SK-N-SH treated with all-trans-retinoic acid at 6 μM for 48 hours (cell line): ENCODE data around the gene PUDP.

ENCODE experiments used
- ATAC-seq: fragments of 200-7000 bp; cut with Tn5 transposase; 3 replicates; pipeline ENCODE4 v1.9.1; 2020; ENCODE audit warnings: mild to moderate bottlenecking, moderate library complexity
- ARNTL ChIP-seq: fragments of 450-650 bp; formaldehyde crosslinking; IDR thresholded peaks from 2 replicates; pipeline ENCODE4 v1.5.0; 2020; ENCODE audit warnings: low read depth, mild to moderate bottlenecking, moderate library complexity, borderline replicate concordance
- BACH2 ChIP-seq: fragments of 250-450 bp; sonication (Bioruptor Pico); IDR thresholded peaks from 2 replicates; pipeline ENCODE4 v1.9.0; 2021; ENCODE audit warnings: mild to moderate bottlenecking, borderline replicate concordance
- ISL1 ChIP-seq: fragments of 250-450 bp; sonication (Bioruptor Pico); IDR thresholded peaks from 2 replicates; pipeline ENCODE4 v2.1.2; 2022; ENCODE audit warnings: mild to moderate bottlenecking, moderate library complexity
- OSR1 ChIP-seq: fragments of 250-450 bp; sonication (Bioruptor Pico); IDR thresholded peaks from 2 replicates; pipeline ENCODE4 v1.8.0; 2022; ENCODE audit warnings: moderate library complexity, mild to moderate bottlenecking, inconsistent platforms
- PPARA ChIP-seq: fragments of 250-450 bp; sonication (Bioruptor Pico); IDR thresholded peaks from 2 replicates; pipeline ENCODE4 v1.5.0; 2020; ENCODE audit warnings: mild to moderate bottlenecking, borderline replicate concordance
- RARB ChIP-seq: fragments of 250-450 bp; sonication (Bioruptor Pico); IDR thresholded peaks from 2 replicates; pipeline ENCODE4 v1.8.0; 2021; ENCODE audit warnings: mild to moderate bottlenecking, moderate library complexity
- SNAI2 ChIP-seq: fragments of 250-450 bp; sonication (Bioruptor Pico); IDR thresholded peaks from 2 replicates; pipeline ENCODE4 v1.5.0; 2020; ENCODE audit warnings: mild to moderate bottlenecking, moderate library complexity
- TCF4 ChIP-seq: fragments of 250-450 bp; sonication (Bioruptor Pico); IDR thresholded peaks from 2 replicates; pipeline ENCODE4 v1.8.0; 2021; ENCODE audit warnings: mild to moderate bottlenecking, moderate library complexity, borderline replicate concordance
- TOX ChIP-seq: fragments of 250-450 bp; sonication (Bioruptor Pico); IDR thresholded peaks from 2 replicates; pipeline ENCODE4 v1.8.0; 2021; ENCODE audit warnings: mild to moderate bottlenecking, moderate library complexity, borderline replicate concordance
- ZC3H10 ChIP-seq: fragments of 250-450 bp; sonication (Bioruptor Pico); IDR thresholded peaks from 2 replicates; pipeline ENCODE4 v1.5.1; 2021; ENCODE audit warnings: mild to moderate bottlenecking, moderate library complexity
- ZFP30 ChIP-seq: fragments of 450-650 bp; formaldehyde crosslinking; IDR thresholded peaks from 2 replicates; pipeline ENCODE4 v1.5.0; 2022; ENCODE audit warnings: mild to moderate bottlenecking, moderate library complexity
- ZNF565 ChIP-seq: fragments of 450-650 bp; formaldehyde crosslinking; conservative IDR thresholded peaks from 2 replicates; pipeline ENCODE4 v1.5.0; 2020; ENCODE audit warnings: low read depth, mild to moderate bottlenecking, moderate library complexity
- ZNF8 ChIP-seq: fragments of 450-650 bp; formaldehyde crosslinking; IDR thresholded peaks from 2 replicates; pipeline ENCODE4 v1.5.0; 2020; ENCODE audit warnings: mild to moderate bottlenecking, moderate library complexity
- TF ChIP-seq, protein P1 (sequence below): fragments of 250-450 bp; sonication (Bioruptor Pico); IDR thresholded peaks from 2 replicates; pipeline ENCODE4 v1.8.0; 2020; ENCODE audit warnings: mild to moderate bottlenecking, moderate library complexity, borderline replicate concordance
- TF ChIP-seq, protein P2 (sequence below): fragments of 250-450 bp; sonication (Bioruptor Pico); IDR thresholded peaks from 2 replicates; pipeline ENCODE4 v1.8.0; 2021; ENCODE audit warnings: low read depth, mild to moderate bottlenecking, moderate library complexity, borderline replicate concordance
- TF ChIP-seq, protein P3 (sequence below): fragments of 250-450 bp; sonication (Bioruptor Pico); IDR thresholded peaks from 2 replicates; pipeline ENCODE4 v1.5.0; 2020; ENCODE audit warnings: mild to moderate bottlenecking, moderate library complexity
- TF ChIP-seq, protein P4 (sequence below): fragments of 250-450 bp; sonication (Bioruptor Pico); IDR thresholded peaks from 2 replicates; pipeline ENCODE4 v1.5.1; 2020; ENCODE audit warnings: low read depth, mild to moderate bottlenecking, moderate library complexity
- TF ChIP-seq, protein P5 (sequence below): fragments of 250-450 bp; sonication (Bioruptor Pico); IDR thresholded peaks from 2 replicates; pipeline ENCODE4 v1.5.1; 2021; ENCODE audit warnings: mild to moderate bottlenecking, moderate library complexity

Gene PUDP

DNA sequence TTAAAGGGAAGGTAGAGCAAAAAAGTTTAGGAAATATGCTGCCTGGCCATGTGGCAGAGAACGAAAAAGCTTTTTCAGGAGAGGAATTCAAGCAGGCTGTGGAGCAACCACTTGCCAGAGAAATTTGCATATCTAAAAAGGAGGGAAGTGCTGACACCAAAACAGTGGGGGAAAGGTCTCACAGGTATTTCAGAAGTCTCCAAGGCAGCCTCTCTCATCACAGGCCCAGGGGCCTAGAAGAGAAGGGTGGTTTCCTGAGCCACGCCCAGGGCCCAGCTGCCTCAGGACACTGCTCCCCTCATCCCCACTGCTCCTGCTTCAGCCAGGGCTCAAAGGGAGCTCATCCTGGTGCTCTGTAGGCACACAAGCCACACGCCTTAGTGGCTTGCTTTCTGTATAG is 30.4 kb downstream of the PUDP start (continued):
- TF ChIP-seq, protein P1, sequence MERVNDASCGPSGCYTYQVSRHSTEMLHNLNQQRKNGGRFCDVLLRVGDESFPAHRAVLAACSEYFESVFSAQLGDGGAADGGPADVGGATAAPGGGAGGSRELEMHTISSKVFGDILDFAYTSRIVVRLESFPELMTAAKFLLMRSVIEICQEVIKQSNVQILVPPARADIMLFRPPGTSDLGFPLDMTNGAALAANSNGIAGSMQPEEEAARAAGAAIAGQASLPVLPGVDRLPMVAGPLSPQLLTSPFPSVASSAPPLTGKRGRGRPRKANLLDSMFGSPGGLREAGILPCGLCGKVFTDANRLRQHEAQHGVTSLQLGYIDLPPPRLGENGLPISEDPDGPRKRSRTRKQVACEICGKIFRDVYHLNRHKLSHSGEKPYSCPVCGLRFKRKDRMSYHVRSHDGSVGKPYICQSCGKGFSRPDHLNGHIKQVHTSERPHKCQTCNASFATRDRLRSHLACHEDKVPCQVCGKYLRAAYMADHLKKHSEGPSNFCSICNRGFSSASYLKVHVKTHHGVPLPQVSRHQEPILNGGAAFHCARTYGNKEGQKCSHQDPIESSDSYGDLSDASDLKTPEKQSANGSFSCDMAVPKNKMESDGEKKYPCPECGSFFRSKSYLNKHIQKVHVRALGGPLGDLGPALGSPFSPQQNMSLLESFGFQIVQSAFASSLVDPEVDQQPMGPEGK (CRISPR knock-in tag), result no peak
- no peak for TF ChIP-seq TCF4 (CRISPR knock-in tag)

DNA sequence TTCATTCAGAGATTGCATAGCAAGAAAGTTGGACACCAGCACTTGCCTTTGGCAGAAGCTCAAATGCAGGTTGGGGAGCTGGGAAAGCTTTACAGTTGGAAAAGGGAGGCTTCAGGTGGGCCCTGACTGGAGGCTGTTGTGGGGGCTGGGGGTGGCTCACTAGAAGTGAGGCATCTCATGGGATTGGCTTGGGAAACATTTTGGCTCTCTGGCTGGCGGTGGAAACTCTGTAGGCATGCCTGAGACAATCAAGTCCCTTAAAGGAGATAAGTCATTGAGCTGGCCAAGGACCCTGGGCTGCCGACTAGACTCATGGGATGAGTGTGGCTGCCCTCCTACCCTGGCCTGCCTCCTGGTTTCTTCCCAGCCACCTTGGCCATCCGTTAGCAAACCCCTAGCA is 31.9 kb downstream of the PUDP start:
- no peak for TF ChIP-seq OSR1 (CRISPR knock-in tag)
- TF ChIP-seq TCF4 (CRISPR knock-in tag), result no peak
- TF ChIP-seq, protein P2, sequence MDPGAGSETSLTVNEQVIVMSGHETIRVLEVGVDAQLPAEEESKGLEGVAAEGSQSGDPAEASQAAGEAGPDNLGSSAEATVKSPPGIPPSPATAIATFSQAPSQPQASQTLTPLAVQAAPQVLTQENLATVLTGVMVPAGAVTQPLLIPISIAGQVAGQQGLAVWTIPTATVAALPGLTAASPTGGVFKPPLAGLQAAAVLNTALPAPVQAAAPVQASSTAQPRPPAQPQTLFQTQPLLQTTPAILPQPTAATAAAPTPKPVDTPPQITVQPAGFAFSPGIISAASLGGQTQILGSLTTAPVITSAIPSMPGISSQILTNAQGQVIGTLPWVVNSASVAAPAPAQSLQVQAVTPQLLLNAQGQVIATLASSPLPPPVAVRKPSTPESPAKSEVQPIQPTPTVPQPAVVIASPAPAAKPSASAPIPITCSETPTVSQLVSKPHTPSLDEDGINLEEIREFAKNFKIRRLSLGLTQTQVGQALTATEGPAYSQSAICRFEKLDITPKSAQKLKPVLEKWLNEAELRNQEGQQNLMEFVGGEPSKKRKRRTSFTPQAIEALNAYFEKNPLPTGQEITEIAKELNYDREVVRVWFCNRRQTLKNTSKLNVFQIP (CRISPR knock-in tag), result no peak
- TF ChIP-seq, protein P3, sequence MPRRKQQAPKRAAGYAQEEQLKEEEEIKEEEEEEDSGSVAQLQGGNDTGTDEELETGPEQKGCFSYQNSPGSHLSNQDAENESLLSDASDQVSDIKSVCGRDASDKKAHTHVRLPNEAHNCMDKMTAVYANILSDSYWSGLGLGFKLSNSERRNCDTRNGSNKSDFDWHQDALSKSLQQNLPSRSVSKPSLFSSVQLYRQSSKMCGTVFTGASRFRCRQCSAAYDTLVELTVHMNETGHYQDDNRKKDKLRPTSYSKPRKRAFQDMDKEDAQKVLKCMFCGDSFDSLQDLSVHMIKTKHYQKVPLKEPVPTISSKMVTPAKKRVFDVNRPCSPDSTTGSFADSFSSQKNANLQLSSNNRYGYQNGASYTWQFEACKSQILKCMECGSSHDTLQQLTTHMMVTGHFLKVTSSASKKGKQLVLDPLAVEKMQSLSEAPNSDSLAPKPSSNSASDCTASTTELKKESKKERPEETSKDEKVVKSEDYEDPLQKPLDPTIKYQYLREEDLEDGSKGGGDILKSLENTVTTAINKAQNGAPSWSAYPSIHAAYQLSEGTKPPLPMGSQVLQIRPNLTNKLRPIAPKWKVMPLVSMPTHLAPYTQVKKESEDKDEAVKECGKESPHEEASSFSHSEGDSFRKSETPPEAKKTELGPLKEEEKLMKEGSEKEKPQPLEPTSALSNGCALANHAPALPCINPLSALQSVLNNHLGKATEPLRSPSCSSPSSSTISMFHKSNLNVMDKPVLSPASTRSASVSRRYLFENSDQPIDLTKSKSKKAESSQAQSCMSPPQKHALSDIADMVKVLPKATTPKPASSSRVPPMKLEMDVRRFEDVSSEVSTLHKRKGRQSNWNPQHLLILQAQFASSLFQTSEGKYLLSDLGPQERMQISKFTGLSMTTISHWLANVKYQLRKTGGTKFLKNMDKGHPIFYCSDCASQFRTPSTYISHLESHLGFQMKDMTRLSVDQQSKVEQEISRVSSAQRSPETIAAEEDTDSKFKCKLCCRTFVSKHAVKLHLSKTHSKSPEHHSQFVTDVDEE (CRISPR knock-in tag), result no peak
- TF ChIP-seq ZNF8 (CRISPR knock-in tag), result no peak
- no peak for TF ChIP-seq ZC3H10 (CRISPR knock-in tag)
- no peak for TF ChIP-seq SNAI2
- TF ChIP-seq ZNF565 (CRISPR knock-in tag), result no peak
- no peak for TF ChIP-seq RARB (CRISPR knock-in tag)
- TF ChIP-seq PPARA (CRISPR knock-in tag), result no peak
- no peak for TF ChIP-seq TOX (CRISPR knock-in tag)
- TF ChIP-seq, protein P4, sequence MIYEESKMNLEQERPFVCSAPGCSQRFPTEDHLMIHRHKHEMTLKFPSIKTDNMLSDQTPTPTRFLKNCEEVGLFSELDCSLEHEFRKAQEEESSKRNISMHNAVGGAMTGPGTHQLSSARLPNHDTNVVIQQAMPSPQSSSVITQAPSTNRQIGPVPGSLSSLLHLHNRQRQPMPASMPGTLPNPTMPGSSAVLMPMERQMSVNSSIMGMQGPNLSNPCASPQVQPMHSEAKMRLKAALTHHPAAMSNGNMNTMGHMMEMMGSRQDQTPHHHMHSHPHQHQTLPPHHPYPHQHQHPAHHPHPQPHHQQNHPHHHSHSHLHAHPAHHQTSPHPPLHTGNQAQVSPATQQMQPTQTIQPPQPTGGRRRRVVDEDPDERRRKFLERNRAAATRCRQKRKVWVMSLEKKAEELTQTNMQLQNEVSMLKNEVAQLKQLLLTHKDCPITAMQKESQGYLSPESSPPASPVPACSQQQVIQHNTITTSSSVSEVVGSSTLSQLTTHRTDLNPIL (CRISPR knock-in tag), result no peak
- TF ChIP-seq ISL1 (CRISPR knock-in tag), result no peak
- TF ChIP-seq ARNTL (CRISPR knock-in tag), result no peak
- TF ChIP-seq ZFP30 (CRISPR knock-in tag), result no peak
- no peak for ATAC-seq

DNA sequence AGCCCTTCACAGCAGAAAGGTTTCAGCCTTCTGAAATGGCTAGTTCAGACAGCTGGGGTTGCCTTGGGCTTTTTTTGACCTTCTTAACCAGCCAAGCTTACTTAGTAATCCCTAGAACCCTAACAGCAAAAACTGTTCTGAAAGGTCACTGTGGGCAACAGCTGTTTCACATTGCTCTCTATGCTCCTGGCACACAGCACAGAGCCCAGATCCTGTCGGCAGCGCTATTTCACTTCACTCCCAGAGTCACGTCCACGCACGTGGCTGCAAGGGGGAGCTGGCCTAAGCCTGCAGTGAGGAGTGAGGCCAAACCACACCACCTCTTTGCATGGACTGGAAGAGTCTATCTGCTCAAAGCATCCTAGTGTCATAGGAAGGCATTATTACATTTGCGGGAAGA is 32.4 kb downstream of the PUDP start:
- TF ChIP-seq TOX (CRISPR knock-in tag), result no peak
- TF ChIP-seq, protein P2 (CRISPR knock-in tag), result no peak
- no peak for ATAC-seq

DNA sequence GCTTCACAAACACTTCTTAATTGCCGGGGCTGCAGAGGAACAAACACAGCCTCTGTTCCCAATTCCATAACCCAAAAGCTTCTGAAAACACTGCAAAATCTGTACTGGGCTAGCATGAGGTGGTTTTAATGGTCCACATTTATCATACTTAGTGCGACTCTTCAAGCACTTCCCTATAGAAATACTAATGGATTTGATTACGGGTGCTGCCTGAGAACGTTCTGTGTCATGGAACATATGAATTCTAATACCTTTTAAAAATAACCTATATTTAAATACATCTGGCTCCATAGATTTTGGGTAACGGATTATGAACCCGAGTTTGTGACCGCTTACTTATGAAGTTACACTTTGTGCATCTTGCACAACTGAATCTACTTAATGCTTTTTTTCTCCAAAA is 35.9 kb downstream of the PUDP start:
- ATAC-seq, result no peak
- TF ChIP-seq BACH2, result no peak
- TF ChIP-seq TCF4 (CRISPR knock-in tag), result no peak
- no peak for TF ChIP-seq ZC3H10 (CRISPR knock-in tag)
- no peak for TF ChIP-seq PPARA (CRISPR knock-in tag)
- no peak for TF ChIP-seq ZFP30 (CRISPR knock-in tag)
- TF ChIP-seq, protein P4 (CRISPR knock-in tag), result no peak
- TF ChIP-seq ISL1 (CRISPR knock-in tag), result no peak
- TF ChIP-seq, protein P2 (CRISPR knock-in tag), result no peak
- TF ChIP-seq, protein P5, sequence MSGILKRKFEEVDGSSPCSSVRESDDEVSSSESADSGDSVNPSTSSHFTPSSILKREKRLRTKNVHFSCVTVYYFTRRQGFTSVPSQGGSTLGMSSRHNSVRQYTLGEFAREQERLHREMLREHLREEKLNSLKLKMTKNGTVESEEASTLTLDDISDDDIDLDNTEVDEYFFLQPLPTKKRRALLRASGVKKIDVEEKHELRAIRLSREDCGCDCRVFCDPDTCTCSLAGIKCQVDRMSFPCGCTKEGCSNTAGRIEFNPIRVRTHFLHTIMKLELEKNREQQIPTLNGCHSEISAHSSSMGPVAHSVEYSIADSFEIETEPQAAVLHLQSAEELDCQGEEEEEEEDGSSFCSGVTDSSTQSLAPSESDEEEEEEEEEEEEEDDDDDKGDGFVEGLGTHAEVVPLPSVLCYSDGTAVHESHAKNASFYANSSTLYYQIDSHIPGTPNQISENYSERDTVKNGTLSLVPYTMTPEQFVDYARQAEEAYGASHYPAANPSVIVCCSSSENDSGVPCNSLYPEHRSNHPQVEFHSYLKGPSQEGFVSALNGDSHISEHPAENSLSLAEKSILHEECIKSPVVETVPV, result no peak
- no peak for TF ChIP-seq TOX (CRISPR knock-in tag)
- TF ChIP-seq, protein P1 (CRISPR knock-in tag), result no peak
